ENCODE data around the gene TMCO4. TPM values are rescaled to one million over a fixed set of nuclear protein-coding genes. Genes with fewer than 3 reads are reported as not detected.

The TMCO4 gene
- total RNA-seq, 1 donor: 11.1 TPM

DNA sequence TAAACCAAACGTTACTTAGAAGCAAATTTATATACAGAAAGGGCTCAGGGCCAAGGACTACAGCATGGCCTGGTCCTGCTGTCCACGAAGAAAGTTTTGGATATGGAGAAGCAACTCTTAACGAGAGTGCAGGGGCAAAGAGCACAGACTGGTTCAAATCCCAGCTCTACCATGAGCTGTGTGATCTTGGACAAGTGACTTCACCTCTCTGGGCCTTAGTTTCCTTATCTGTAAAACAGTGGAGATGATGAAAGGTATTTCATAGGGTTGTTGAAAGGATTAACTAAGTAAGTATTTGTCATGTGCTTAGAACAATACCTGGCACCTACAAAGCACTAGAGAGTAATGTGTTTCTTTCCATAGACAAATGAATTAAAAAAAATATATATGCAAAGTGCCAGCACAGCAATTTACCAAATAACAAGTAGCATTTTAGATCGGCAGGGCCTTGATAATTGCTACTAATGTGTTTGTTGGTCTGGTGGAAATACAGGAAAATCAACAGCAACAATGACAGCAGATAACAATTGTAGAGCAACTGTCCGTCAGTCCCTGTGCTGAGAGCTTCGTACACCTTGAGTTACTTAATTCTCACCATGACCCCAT is 25.4 kb downstream of the TMCO4 start:
- no peaks in the 10 kb centered on the region for H3K9me3 ChIP-seq (ENCODE audit: low read depth, low read length)
- no peaks in the 10 kb centered on the region for H3K27me3 ChIP-seq (ENCODE audit: insufficient read depth, low read length)
- H3K4me3 ChIP-seq (ENCODE audit: low read length): no peak overlapping the region
- no peaks in the 10 kb centered on the region for H3K4me1 ChIP-seq (ENCODE audit: insufficient read depth, low read length)

DNA sequence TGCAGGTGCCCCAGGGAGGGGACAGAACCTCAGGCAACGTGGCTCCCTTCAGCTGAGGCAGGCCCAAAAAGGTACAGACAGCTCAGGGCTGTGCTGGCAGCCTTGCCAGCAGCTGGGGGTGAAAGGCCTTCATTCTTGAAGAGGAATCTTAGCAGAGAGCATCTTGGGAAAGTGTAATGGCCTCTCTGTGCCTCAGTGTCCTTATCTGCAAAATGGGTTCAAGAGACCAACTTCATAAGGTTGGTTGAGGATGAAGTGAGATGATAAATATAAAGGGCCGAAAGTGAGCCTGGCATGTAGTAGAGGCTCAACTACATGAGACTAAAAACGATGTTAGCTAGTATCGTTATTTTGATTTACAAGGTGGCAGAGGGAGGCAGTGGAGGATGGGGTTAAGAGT is 26.2 kb downstream of the TMCO4 start:
- no peaks in the 10 kb centered on the region for H3K9me3 ChIP-seq (ENCODE audit: low read depth, low read length)
- no peaks in the 10 kb centered on the region for H3K4me1 ChIP-seq (ENCODE audit: insufficient read depth, low read length)
- no peak overlapping the region for H3K4me3 ChIP-seq (ENCODE audit: low read length)
- no peaks in the 10 kb centered on the region for H3K27me3 ChIP-seq (ENCODE audit: insufficient read depth, low read length)

DNA sequence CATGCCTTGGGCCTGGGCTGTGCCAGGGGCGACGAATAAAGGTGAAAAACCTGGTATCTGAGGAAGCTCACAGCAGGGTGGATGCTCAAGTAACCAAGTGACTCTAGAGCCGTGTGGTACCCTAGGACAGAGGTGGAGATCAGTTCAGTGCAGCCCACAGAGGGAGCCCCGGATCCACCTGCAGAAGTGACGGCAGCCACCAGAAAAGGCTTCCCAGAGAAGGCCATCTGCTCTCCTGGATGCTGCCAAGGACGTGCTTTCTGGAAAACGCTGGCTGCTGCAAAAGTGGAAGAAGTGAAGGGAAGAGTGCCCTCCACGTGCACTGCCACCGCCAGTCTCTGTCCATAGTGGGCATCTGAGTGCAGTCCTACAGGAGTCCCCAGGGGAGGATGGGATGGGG is 27.7 kb downstream of the TMCO4 start:
- H3K4me1 ChIP-seq (ENCODE audit: insufficient read depth, low read length): no peaks in the 10 kb centered on the region
- no peaks in the 10 kb centered on the region for H3K27me3 ChIP-seq (ENCODE audit: insufficient read depth, low read length)
- no peak overlapping the region for H3K4me3 ChIP-seq (ENCODE audit: low read length)
- H3K9me3 ChIP-seq (ENCODE audit: low read depth, low read length): no peaks in the 10 kb centered on the region

DNA sequence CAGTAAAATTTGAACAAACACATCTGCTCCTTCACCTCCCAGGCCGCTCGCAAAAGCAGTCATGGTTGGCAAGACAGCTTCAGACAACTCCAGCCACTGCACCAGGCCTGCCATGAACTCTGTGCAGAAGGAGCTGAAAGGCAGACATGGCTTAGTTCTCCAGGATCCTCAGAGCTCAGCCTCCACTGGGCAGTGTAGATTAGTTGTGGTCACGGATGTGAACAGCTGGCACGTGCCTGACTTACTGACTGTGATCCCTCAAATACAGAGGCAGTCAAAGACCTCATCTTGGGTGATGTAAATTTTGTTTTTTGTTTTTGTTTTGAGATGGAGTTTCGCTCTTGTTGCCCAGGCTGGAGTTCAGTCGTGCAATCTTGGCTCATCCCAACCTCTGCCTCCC is 28.4 kb downstream of the TMCO4 start:
- Histone ChIP-seq H3K4me3 (ENCODE audit: low read length) (no peak overlapping the region), H3K9me3 (ENCODE audit: low read depth, low read length) (no peaks in the 10 kb centered on the region), H3K4me1 (ENCODE audit: insufficient read depth, low read length) (no peaks in the 10 kb centered on the region), H3K27me3 (ENCODE audit: insufficient read depth, low read length) (no peaks in the 10 kb centered on the region)

DNA sequence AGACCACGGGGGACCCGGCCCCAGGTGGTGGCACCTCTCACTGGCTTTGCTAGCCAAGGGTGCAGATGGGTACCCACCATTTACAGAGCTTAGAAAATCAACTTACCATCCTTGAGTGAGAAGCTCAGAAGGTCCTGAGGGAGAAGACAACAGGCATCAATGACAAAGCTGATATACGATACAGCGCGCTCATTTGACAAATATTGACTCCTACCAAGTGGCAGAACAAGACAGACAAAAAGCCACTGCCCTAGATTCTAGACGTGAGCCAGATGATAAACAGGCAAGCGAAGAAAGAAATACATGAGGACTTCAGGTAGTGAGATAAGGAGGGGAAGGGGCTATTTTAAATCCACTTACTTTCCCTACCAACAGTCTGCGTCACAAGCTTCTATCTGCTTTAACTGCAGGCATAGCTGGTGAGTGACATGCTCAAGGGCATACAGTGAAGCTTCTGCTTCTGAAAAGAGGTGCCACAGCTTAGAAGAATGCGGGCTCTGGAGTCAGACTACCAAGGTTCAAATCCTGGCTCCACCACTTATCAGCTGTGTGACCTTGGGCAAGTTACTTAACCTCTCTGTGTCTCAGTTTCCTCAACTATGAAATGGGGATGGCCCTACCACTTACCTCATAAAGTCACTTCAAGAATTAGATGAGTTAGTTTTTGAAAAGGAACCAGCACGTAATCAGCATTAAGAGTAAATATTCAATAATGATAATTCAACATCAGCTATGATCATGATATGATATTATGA is 29.1 kb downstream of the TMCO4 start:
- H3K9me3 ChIP-seq (ENCODE audit: low read depth, low read length): no peaks in the 10 kb centered on the region
- H3K4me3 ChIP-seq (ENCODE audit: low read length): no peak overlapping the region
- no peaks in the 10 kb centered on the region for H3K4me1 ChIP-seq (ENCODE audit: insufficient read depth, low read length)
- H3K27me3 ChIP-seq (ENCODE audit: insufficient read depth, low read length): no peaks in the 10 kb centered on the region

DNA sequence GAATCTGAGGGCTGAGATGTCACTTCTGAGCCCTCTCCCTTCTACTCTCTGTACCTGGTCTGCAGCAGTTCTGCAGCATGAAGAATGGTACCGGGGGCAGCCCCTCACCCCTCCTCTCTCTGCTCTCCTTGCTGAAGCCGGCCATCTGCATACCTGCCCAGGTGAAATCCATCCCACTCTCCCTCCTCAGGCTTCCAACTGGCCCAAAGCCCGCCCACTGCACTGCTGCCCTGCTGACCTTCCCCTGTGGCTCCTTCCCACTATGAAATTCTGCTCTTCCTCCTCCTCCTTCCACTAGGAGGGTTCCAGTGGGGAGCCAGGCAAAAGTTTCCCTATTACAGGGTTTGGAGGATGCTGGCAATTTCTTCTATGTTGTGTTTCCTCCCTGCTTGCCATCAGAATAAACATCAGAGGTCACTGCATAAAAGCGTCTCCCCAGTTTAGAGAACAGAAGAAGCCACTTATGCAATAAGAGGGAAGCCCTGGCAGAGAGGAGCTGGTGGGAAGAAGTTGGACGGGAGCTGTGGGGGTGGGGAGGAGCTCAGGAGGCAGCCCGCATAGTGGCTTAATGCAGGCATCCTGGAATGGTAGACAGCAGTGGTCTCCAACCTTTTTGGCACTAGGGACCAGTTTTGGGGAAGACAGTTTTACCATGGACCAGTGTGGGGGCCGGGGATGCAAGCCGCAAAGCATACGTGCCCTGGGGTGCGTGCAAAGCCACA is 30.3 kb downstream of the TMCO4 start:
- H3K4me3 ChIP-seq (ENCODE audit: low read length): no peak overlapping the region
- no peaks in the 10 kb centered on the region for H3K4me1 ChIP-seq (ENCODE audit: insufficient read depth, low read length)
- H3K27me3 ChIP-seq (ENCODE audit: insufficient read depth, low read length): no peaks in the 10 kb centered on the region
- H3K9me3 ChIP-seq (ENCODE audit: low read depth, low read length): no peaks in the 10 kb centered on the region

DNA sequence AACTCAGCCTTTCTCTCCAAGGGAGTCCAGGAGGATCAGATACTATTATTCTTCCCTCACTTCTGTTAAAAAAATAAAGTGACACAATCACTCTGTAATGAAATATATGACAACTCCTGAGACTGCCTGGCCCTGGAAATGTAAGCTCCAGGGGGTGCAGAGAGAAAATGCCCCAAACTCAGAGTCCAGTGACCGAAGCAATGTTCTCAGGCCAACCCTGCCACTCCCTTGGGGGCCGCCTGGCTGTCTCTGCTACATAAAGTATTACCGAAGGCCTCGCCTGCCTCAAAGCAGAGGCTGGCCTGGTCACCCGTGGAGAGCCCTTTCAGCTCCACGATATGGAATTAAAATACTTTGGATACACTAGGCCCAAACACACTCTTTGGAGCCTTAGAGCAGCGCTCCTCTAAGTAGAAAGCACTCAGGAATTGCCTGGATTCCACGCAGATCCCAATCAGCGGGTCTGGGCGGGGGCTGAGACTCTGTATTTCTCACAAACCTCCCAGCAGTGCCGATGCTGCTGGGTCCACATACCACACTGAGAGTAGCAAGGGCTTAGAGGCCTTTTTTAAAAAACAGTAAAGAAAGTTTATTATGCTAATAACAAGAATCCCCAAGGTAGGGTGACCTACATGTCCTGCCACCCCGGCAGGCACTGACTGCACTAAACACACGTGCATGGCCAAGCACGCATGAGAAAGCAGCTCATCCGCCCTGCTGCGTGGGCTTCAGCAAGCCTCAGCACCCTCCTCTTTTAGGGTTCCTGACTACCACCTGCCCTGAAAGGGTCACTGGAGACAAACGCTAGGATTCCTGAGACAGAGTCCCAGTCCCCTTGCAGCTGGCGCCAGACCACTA is 31.1 kb downstream of the TMCO4 start:
- no peak overlapping the region for H3K4me3 ChIP-seq (ENCODE audit: low read length)
- no peaks in the 10 kb centered on the region for H3K9me3 ChIP-seq (ENCODE audit: low read depth, low read length)
- no peaks in the 10 kb centered on the region for H3K4me1 ChIP-seq (ENCODE audit: insufficient read depth, low read length)
- H3K27me3 ChIP-seq (ENCODE audit: insufficient read depth, low read length): no peaks in the 10 kb centered on the region

DNA sequence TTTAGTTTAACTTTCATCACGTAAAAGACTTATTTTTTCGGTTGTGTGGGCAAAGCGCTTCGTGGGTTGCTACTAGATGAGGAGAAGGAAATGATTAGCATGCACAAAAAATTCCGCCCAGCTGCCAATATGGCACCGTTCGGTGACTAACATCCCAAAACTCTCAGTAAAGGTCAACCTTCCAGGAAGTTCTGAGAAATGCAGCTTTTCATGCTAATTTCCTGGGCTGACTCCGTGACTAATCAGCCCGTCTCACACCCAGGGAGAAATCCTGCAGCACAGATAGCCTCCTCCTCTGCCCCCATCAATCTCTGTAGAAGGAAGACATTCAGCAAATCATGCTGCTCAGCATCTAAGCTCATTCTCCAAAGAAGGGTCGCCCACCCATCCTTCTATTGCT is 34.1 kb downstream of the TMCO4 start:
- Histone ChIP-seq H3K4me3 (ENCODE audit: low read length) (no peak overlapping the region), H3K27me3 (ENCODE audit: insufficient read depth, low read length) (no peaks in the 10 kb centered on the region), H3K9me3 (ENCODE audit: low read depth, low read length) (no peaks in the 10 kb centered on the region), H3K4me1 (ENCODE audit: insufficient read depth, low read length) (no peaks in the 10 kb centered on the region)

DNA sequence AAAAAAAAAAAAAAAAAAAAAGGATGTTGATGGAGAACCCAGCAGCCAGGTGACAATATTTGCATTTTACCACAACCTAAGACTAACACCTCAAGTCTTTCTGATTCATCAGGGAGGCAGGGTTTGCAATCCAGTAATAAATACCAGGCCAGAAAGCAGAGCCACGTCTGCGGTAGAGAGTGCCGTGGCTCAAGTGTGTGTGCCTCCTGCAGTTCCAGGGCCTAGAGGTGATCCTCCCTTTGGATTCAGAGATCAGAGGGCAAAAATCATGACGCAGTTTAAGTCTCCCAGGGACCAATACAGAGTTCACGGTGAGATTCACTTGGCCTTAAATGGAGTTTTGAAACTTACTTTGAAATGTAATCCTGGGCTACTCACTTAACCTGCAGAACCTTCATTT is 34.9 kb downstream of the TMCO4 start:
- no peak overlapping the region for H3K4me3 ChIP-seq (ENCODE audit: low read length)
- H3K9me3 ChIP-seq (ENCODE audit: low read depth, low read length): no peaks in the 10 kb centered on the region
- H3K4me1 ChIP-seq (ENCODE audit: insufficient read depth, low read length): no peaks in the 10 kb centered on the region
- H3K27me3 ChIP-seq (ENCODE audit: insufficient read depth, low read length): no peaks in the 10 kb centered on the region

DNA sequence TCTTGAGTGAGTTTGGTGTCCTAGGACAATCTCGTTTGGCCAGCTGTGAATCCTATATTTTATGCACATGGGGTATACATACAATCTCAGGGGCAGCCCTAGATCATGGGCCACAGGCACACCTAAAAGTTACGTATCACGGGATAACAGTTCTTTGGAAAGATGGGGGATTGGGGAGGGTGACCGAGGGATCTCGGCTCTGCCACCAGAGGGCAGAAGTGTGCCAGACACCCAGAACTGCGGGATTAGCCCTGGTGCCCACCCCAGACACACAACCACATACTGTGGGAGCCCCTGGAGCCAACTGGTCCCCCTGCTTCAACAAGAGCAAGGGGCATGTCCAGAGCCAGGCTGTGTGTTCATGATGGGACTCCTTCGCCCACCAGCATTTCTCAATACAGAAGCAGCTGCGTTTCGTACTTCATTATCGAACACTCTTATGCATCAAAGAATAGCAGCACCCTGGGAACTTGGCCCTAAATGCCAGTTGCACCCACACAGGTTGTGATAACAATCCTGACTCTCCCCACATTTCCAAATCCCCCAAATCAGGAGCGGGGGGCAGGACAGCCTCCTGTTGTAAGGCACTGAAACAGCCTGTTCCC is 37.4 kb downstream of the TMCO4 start:
- no peaks in the 10 kb centered on the region for H3K27me3 ChIP-seq (ENCODE audit: insufficient read depth, low read length)
- no peaks in the 10 kb centered on the region for H3K4me1 ChIP-seq (ENCODE audit: insufficient read depth, low read length)
- no peak overlapping the region for H3K4me3 ChIP-seq (ENCODE audit: low read length)
- H3K9me3 ChIP-seq (ENCODE audit: low read depth, low read length): no peaks in the 10 kb centered on the region

DNA sequence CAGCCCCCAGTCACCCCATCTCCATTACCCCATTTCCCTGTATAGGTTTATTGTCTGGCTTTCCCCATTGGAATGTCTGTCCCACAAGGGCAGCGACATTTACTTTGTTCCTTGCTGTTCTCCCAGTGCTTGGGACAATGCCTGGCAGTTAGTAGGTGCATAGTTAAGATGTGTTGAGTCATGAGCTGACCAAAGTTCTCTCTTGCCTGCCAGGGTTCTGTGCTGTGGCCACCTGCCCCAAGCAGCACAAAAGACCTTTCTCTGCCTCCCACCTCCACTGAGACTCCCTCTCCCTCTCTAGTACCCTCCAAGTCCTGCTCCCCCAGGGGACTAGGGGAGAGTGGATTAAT is 40.0 kb downstream of the TMCO4 start:
- Histone ChIP-seq H3K4me1 (ENCODE audit: insufficient read depth, low read length) (no peaks in the 10 kb centered on the region), H3K4me3 (ENCODE audit: low read length) (no peak overlapping the region), H3K9me3 (ENCODE audit: low read depth, low read length) (no peaks in the 10 kb centered on the region)

DNA sequence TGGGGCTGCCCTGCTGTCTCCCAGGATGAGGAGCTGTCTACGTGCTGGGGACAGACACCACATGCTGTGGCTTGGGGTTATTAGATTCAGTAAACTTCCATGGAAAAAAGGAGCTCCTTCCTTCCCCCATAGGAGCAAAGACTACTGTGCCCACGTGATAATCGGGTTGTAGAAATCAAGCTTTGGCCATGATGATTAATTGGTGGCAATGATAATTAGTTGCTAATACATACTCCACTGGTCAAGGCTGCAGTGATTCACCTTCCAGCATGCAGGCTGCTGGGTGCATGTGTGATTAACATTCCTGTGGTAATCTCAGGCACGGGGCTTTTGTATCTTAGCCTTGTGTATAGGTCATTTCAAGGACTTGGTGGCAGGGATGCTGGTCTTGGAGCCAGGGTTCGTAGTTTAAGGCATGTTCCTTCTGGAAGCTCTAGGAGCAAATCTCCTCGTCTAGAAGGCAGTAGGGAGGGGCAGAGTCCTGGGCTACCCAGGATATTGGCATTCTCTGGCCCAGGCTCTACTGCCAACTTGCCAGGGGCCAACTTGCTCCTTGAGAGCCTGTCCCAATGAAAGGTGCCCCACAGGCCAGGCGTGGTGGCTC is 41.4 kb downstream of the TMCO4 start:
- no peaks in the 10 kb centered on the region for H3K4me1 ChIP-seq (ENCODE audit: insufficient read depth, low read length)
- no peaks in the 10 kb centered on the region for H3K27me3 ChIP-seq (ENCODE audit: insufficient read depth, low read length)
- no peak overlapping the region for H3K4me3 ChIP-seq (ENCODE audit: low read length)
- no peaks in the 10 kb centered on the region for H3K9me3 ChIP-seq (ENCODE audit: low read depth, low read length)

More for the DNA sequence above, 40.0 kb downstream of the TMCO4 start:
- H3K27me3 ChIP-seq (ENCODE audit: insufficient read depth, low read length): no peaks in the 10 kb centered on the region

DNA sequence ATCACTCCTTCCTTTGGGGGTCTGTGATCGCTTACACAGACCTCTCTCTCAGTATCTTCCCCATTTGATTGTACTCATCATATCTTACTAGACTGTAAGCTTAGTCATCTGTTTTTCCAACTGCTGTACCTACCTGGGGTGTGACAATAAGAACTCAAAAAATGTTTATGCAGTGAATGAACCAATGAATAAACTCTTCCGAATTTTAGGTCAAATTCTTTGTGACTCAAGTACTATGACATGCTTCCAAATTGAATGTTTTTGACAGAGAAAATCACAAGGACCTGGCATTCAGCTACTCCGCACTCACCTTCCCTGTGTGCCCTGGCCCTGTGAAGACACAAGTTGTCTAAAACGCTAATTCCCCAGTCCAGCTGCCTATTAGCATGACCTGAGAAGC is 42.1 kb downstream of the TMCO4 start:
- no peaks in the 10 kb centered on the region for H3K27me3 ChIP-seq (ENCODE audit: insufficient read depth, low read length)
- no peaks in the 10 kb centered on the region for H3K9me3 ChIP-seq (ENCODE audit: low read depth, low read length)
- no peak overlapping the region for H3K4me3 ChIP-seq (ENCODE audit: low read length)
- H3K4me1 ChIP-seq (ENCODE audit: insufficient read depth, low read length): no peaks in the 10 kb centered on the region

DNA sequence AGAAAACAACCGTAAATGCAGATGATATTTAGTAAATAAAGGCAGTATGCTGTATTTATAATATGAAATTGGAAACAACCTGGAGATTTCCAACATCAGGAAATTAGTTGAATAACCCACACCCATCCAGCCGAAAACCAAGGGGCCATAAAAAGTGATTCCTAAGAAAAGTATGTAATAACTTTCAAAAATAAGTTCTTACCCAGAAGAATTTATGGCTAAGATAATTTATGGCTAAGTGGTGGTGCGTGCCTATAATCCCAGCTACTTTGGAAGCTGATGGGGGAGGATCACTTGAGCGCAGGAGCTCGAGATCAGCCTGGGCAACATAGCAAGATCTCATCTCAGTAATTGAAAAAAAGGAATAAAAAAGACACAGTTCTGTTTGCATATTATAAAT is 43.2 kb downstream of the TMCO4 start:
- no peaks in the 10 kb centered on the region for H3K27me3 ChIP-seq (ENCODE audit: insufficient read depth, low read length)

More for the DNA sequence above, 43.2 kb downstream of the TMCO4 start:
- no peaks in the 10 kb centered on the region for H3K4me1 ChIP-seq (ENCODE audit: insufficient read depth, low read length)
- H3K9me3 ChIP-seq (ENCODE audit: low read depth, low read length): no peaks in the 10 kb centered on the region
- H3K4me3 ChIP-seq (ENCODE audit: low read length): no peak overlapping the region

Data from mononuclear cell (primary cell).